K562 (cell line): ENCODE results near the gene LEO1. TPM values are rescaled to one million over a fixed set of nuclear protein-coding genes. Genes with fewer than 3 reads are reported as not detected.

Experiments
- CREB5 ChIP-seq: fragments of 250-450 bp; sonication (Bioruptor Pico); IDR thresholded peaks from 2 replicates; pipeline ENCODE4 v1.5.0; 2020; ENCODE audit warnings: mild to moderate bottlenecking
- DEAF1 ChIP-seq: fragments of 450-650 bp; formaldehyde crosslinking; IDR thresholded peaks from 2 replicates; pipeline ENCODE4 v1.4.0; 2020; ENCODE audit warnings: mild to moderate bottlenecking, moderate library complexity
- MYBL2 ChIP-seq, 2 experiments: fragments of 450-650 bp in 1 of 2; sonication (generic) in 1 of 2; formaldehyde crosslinking in 1 of 2; IDR thresholded peaks; 2 replicates each; pipeline versions ENCODE4 v1.6.1 to v1.8.1; 2017 to 2022; ENCODE audit warnings: borderline replicate concordance in 1 of 2, inconsistent platforms in 1 of 2, low read depth in 1 of 2, mild to moderate bottlenecking in 1 of 2, missing genetic modification reagents in 1 of 2, moderate library complexity in 1 of 2
- MYNN ChIP-seq, 2 experiments: sonication (generic); formaldehyde crosslinking in 1 of 2; IDR thresholded peaks; 2 replicates each; pipeline versions ENCODE4 v1.5.0 to v1.6.1; 2016 to 2020; ENCODE audit warnings: antibody characterized with exemption in 1 of 2, missing genetic modification reagents in 1 of 2
- PHF20 ChIP-seq: fragments of 450-650 bp; IDR thresholded peaks from 2 replicates; pipeline ENCODE4 v1.6.1; 2018; ENCODE audit not compliant: partially characterized antibody
- SNAPC5 ChIP-seq: fragments of 250-450 bp; sonication (Bioruptor Pico); IDR thresholded peaks from 2 replicates; pipeline ENCODE4 v1.8.0; 2021; ENCODE audit warnings: moderate library complexity, mild to moderate bottlenecking, inconsistent platforms
- TAF9B ChIP-seq: fragments of 450-650 bp; IDR thresholded peaks from 2 replicates; pipeline ENCODE4 v1.6.1; 2018; ENCODE audit warnings: mild to moderate bottlenecking; ENCODE audit not compliant: partially characterized antibody
- TCFL5 ChIP-seq: fragments of 250-450 bp; sonication (Bioruptor Pico); conservative IDR thresholded peaks from 2 replicates; pipeline ENCODE4 v1.6.1; 2021; ENCODE audit warnings: mild to moderate bottlenecking, moderate library complexity, matching md5 sums
- ZBTB7A ChIP-seq: IDR thresholded peaks from 2 replicates; pipeline ENCODE4 v1.6.1; 2011; ENCODE audit warnings: low read depth, mild to moderate bottlenecking, low read length, moderate library complexity, borderline replicate concordance; ENCODE audit not compliant: control insufficient read depth
- ZC3H11A ChIP-seq: IDR thresholded peaks from 2 replicates; pipeline ENCODE4 v1.6.1; 2012; ENCODE audit warnings: low read depth, low read length, improper control_type of control experiment
- ZNF282 ChIP-seq: sonication (generic); formaldehyde crosslinking; IDR thresholded peaks from 2 replicates; pipeline ENCODE4 v1.8.1; 2023; ENCODE audit warnings: missing genetic modification reagents
- ZNF584 ChIP-seq: fragments of 200-800 bp; sonication (Bioruptor generic); IDR thresholded peaks from 2 replicates; pipeline ENCODE4 v1.6.1; 2016; ENCODE audit warnings: low read depth, mild to moderate bottlenecking, missing genetic modification characterization, missing compliant biosample characterization
- ZZZ3 ChIP-seq: fragments of 450-650 bp; IDR thresholded peaks from 2 replicates; pipeline ENCODE4 v1.6.1; 2016; ENCODE audit warnings: antibody characterized with exemption, mild to moderate bottlenecking, moderate library complexity
- polyA plus RNA-seq, 8 experiments: library from polyadenylated mRNA; depleted of rRNA in 4 of 8; stranded (reverse) in 5 of 8; unstranded in 3 of 8; fragments of >200 nt; fragmentation: Nextera tagmentation in 2 of 8; fragmentation: Illumina TruSeq in 1 of 8; extraction: Ambion mirVana in 2 of 8; extraction: Trizol in 1 of 8; gene quantifications; 2 replicates each; pipeline versions ENCODE4 v1.2.1 to v1.2.3, GENCODE V29; 2011 to 2014; ENCODE audit warnings: inconsistent platforms in 1 of 8, missing spikeins in 1 of 8
- total RNA-seq, 7 experiments: library from RNA; depleted of rRNA in 6 of 7; stranded (reverse); fragments of >200 nt in 6 of 7; fragmentation: Illumina TruSeq in 2 of 7; extraction: Trizol in 2 of 7; gene quantifications; 2 replicates each; pipeline versions ENCODE4 v1.2.1 to v1.2.3, GENCODE V29; 2011 to 2021; ENCODE audit warnings: low replicate concordance in 1 of 7
- TF ChIP-seq, protein P1 (sequence below): sonication (generic); formaldehyde crosslinking; IDR thresholded peaks from 2 replicates; pipeline ENCODE4 v1.9.0; 2022; ENCODE audit warnings: mild to moderate bottlenecking, missing genetic modification reagents
- TF ChIP-seq, protein P2 (sequence below): sonication (generic); IDR thresholded peaks from 2 replicates; pipeline ENCODE4 v1.6.1; 2016
- TF ChIP-seq, protein P3 (sequence below): fragments of 250-450 bp; sonication (Bioruptor Pico); IDR thresholded peaks from 2 replicates; pipeline ENCODE4 v1.4.0; 2020; ENCODE audit warnings: mild to moderate bottlenecking, moderate library complexity
- TF ChIP-seq, protein P4 (sequence below), 2 experiments: fragments of 250-450 bp in 1 of 2; fragments of 450-650 bp in 1 of 2; sonication (Bioruptor Pico) in 1 of 2; IDR thresholded peaks; 2 replicates each; pipeline versions ENCODE4 v1.6.1 to v1.8.0; 2016 to 2021; ENCODE audit warnings: mild to moderate bottlenecking in 2 of 2, moderate library complexity in 2 of 2, missing compliant biosample characterization in 1 of 2, missing genetic modification characterization in 1 of 2

Gene LEO1
- total and polyA plus RNA-seq, 9 of the 15 experiments (the other 6 are each of a cell fraction or from before 2014, with no cell fraction given): 8.4 to 48.3 (median 37.9) TPM

GRCh38 chr15:52020221-52021085 lies 48.9 kb upstream of the LEO1 start (continued):
- no peak for TF ChIP-seq CREB5 (CRISPR knock-in tag)
- TF ChIP-seq TAF9B: no peak
- TF ChIP-seq, protein P1, sequence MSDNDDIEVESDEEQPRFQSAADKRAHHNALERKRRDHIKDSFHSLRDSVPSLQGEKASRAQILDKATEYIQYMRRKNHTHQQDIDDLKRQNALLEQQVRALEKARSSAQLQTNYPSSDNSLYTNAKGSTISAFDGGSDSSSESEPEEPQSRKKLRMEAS (CRISPR knock-in tag): no peak
- TF ChIP-seq, protein P2, sequence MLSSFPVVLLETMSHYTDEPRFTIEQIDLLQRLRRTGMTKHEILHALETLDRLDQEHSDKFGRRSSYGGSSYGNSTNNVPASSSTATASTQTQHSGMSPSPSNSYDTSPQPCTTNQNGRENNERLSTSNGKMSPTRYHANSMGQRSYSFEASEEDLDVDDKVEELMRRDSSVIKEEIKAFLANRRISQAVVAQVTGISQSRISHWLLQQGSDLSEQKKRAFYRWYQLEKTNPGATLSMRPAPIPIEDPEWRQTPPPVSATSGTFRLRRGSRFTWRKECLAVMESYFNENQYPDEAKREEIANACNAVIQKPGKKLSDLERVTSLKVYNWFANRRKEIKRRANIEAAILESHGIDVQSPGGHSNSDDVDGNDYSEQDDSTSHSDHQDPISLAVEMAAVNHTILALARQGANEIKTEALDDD: no peak
- peak; percentile 13; the same call in 1 of the 2 replicates for TF ChIP-seq DEAF1 (CRISPR knock-in tag)
- no peak for TF ChIP-seq TCFL5 (CRISPR knock-in tag)
- TF ChIP-seq, protein P3, sequence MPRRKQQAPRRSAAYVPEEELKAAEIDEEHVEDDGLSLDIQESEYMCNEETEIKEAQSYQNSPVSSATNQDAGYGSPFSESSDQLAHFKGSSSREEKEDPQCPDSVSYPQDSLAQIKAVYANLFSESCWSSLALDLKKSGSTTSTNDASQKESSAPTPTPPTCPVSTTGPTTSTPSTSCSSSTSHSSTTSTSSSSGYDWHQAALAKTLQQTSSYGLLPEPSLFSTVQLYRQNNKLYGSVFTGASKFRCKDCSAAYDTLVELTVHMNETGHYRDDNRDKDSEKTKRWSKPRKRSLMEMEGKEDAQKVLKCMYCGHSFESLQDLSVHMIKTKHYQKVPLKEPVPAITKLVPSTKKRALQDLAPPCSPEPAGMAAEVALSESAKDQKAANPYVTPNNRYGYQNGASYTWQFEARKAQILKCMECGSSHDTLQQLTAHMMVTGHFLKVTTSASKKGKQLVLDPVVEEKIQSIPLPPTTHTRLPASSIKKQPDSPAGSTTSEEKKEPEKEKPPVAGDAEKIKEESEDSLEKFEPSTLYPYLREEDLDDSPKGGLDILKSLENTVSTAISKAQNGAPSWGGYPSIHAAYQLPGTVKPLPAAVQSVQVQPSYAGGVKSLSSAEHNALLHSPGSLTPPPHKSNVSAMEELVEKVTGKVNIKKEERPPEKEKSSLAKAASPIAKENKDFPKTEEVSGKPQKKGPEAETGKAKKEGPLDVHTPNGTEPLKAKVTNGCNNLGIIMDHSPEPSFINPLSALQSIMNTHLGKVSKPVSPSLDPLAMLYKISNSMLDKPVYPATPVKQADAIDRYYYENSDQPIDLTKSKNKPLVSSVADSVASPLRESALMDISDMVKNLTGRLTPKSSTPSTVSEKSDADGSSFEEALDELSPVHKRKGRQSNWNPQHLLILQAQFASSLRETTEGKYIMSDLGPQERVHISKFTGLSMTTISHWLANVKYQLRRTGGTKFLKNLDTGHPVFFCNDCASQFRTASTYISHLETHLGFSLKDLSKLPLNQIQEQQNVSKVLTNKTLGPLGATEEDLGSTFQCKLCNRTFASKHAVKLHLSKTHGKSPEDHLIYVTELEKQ (CRISPR knock-in tag): no peak
- TF ChIP-seq ZC3H11A: no peak
- TF ChIP-seq SNAPC5 (CRISPR knock-in tag): no peak
- TF ChIP-seq, protein P4, sequence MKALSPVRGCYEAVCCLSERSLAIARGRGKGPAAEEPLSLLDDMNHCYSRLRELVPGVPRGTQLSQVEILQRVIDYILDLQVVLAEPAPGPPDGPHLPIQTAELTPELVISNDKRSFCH (CRISPR knock-in tag; IDR thresholded peaks at IDR 0.05): no peak
- TF ChIP-seq, protein P4 (tag; IDR thresholded peaks at IDR 0.05): no peak
- TF ChIP-seq MYBL2 (IDR thresholded peaks at IDR 0.05; ENCODE audit: low read depth): no peak
- no peak for TF ChIP-seq MYBL2 (CRISPR knock-in tag; IDR thresholded peaks at IDR 0.05; ENCODE audit: borderline replicate concordance)
- TF ChIP-seq MYNN (IDR thresholded peaks at IDR 0.05): no peak
- TF ChIP-seq MYNN (CRISPR knock-in tag; IDR thresholded peaks at IDR 0.05): no peak
- TF ChIP-seq ZNF282 (CRISPR knock-in tag): no peak
- TF ChIP-seq ZNF584 (CRISPR knock-in tag): no peak
- TF ChIP-seq PHF20: no peak
- TF ChIP-seq ZZZ3: no peak
- TF ChIP-seq ZBTB7A: no peak
